Cardiac atrium fibroblast (primary cell): ENCODE results near the gene RANBP2. TPM values are rescaled to one million over a fixed set of nuclear protein-coding genes. Genes with fewer than 3 reads are reported as not detected.

Source experiments
- total RNA-seq: library from RNA; depleted of rRNA; stranded (reverse); fragments of >200 nt; gene quantifications from 2 replicates; pipeline ENCODE4 v1.2.3, GENCODE V29; 2015

RANBP2 gene
- 28.5 and 35.3 TPM in 2 replicates for total RNA-seq

DNA sequence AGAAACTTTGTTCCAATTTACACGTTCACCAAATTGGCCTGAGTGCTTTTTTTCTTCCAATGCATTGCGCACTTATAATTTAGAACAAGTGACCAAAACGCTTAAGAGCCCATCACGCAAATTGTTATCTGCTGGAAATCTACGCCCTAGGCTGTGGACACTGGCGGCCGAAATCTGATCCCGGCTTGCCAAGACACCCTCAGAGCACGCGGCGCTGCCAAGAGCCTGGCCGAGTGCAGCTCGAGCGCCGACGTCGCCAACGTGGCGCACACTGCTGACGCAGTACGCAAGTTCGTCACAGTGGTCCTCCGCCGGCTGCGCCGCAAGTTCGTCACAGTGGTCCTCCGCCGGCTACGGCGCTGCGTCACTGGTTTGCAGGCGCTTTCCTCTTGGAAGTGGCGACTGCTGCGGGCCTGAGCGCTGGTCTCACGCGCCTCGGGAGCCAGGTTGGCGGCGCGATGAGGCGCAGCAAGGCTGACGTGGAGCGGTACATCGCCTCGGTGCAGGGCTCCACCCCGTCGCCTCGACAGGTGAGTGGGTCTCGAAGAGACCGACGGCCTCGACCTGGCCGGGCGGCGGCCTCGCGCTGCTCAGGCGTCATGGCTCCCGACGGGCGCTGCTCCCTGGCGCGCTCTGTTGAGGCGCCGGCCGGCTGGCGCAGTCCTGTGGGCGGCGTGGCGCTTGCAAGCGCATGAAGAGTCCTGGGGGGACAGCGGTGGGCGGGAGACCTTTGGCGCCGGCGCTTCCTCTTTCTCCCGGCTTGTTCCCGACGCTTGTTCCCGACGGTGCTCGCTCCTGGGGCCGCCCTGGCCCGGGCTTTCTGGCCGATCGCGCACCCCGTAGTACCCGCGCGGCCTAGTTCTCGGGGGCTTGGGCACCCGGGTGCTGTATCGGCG lies at the start of gene RANBP2:
TSS of gene RANBP2 (plus strand) at position 334 of the 896 bp plus-strand sequence. CDS start at position 459, 125 bp downstream.

DNA sequence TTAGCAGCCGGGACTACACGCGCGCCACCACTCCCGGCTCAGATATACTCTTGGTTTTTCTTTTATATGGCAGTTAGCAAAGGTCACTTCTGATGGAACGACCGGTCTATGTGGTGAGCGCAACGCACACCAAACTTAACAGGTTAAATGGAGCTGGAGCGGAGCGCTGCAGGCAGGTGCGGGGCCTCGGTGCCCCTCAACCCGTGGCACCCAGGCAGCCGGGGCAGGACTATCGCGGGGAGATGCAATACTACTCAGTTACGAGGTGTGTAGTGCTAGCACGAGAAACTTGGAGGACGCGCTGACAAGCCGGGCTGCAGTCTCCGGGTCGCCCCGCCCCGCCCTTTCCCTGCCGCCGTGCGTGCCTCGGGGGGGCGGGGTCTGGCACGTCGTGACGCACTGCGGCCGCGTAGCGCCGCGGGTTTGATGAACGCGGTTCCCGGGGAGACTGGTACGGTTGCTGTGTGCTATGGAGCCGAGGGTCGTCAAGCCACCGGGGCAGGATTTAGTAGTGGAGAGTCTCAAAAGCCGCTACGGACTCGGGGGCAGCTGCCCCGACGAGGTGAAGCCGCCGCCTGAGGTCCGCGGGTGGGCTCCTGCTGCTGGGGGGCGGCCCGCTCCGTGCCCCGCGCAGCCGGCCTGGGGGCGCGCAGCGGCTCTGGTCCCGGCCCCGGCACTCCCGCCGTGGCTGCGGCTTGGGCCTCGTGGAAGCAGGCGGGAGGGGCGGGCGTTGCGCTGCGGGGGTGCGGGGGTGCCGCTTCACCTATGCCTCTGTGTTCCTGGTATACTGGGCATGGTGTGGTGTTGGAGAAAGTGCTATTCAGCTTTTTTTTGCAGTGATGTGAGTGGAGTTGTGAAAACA lies 67.3 kb downstream of the RANBP2 start, which contains the start of gene CCDC138:
TSS of gene CCDC138 (plus strand) at position 418 of the 862 bp plus-strand sequence. CDS start at position 470, 52 bp downstream.

Other genes starting within 250 kb of the RANBP2 start
- gene LIMS1, start 185.0 kb upstream of the RANBP2 start, total RNA-seq, result 70.1 and 86.7 TPM in 2 replicates
- 3.7 and 7.4 TPM in 2 replicates for gene CCDC138, start 67.3 kb downstream of the RANBP2 start, total RNA-seq